Anterior cingulate cortex (tissue), 58 donors: ENCODE data around the gene SERGEF.

Experiments
- DNase-seq, 58 donors: peaks; one replicate each; lab custom pipeline; 2025; lab: John Stamatoyannopoulos, UW

Gene SERGEF

DNA sequence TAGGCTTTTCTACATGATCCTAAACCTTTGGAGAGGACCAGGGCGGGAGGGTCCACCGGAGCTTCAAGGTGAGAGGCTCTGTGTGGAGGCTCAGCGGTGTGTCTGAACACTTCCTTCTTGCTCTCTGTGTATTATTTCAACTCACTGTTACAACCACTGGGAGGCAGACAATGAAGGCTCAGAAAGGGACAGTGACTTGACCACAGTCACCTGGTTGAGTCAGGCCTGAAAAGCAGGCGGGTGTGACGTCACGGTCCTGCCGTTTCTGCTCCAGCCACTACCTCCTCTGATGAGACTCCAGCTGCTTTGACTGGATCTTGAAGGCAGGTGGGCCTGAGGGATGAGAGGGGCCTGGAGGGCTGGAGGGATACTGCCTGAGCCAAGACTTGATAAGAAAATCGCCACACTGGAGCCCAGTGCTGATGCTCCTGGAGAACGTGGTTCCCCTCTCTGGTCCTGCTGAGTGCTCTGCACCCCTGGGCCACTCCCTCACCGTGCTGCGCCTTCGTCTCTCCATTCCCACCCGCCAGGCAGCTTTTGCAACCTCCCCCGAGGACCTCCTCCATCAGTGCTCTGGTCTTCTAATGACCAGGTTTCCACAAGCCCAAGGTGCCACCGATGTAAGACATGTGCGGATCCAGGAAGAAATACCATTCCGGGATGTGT lies 250.4 kb downstream of the SERGEF start:
- DNase-seq: no peak

- peak in 10 of 58 donors; percentile 7 to 39 (median 24) for DNase-seq
These were observed 252.5 kb downstream of the SERGEF start for GRCh38 chr11:17760102-17761029.

GRCh38 chr11:17755891-17756290 lies 257.0 kb downstream of the SERGEF start:
- DNase-seq: no peak

GRCh38 chr11:17753641-17754040 lies 259.2 kb downstream of the SERGEF start:
- DNase-seq: peak in 1 of 58 donors; percentile 15

DNA sequence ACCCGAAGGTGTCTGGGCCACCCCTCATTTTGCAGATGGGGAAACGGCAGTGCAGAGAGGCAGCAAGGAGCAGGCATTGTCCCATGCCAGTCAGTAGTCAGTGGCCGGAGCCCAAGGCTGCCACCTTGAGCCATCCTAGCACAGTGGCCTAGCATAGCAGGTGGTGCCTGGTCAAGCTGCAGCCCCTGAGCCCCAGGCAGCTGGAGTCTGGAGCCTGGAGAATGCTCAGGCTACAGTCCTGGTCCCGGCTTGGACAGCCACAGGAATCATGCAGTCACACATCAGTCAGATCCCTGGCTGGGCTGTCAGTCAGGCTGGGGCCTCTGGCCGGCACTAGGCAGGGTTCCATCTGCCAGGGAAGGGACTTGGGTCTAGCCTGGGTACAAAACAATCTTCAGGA lies 259.7 kb downstream of the SERGEF start:
- DNase-seq: no peak

DNA sequence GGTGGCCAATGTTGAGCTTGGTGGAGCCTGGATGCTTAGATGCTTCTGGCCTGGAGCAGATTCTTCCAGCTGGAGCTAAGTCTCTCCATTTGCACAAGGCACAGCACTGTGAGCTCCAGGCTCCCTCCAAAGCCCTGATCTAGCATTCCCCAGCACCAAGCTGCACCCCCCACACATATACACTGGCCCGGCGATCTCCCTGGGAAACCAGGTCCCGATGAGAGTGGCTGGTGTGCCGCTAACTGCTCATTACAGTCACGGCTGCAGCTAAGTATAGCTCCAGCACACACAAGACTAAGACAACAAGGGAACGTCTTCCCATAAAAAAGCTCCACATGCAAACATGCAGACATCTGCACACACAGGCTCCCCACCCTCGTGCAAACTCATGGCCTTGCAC lies 260.7 kb downstream of the SERGEF start:
- DNase-seq: peak in 19 of 58 donors; percentile 14 to 82 (median 40)

- DNase-seq: no peak
These were observed 261.3 kb downstream of the SERGEF start for GRCh38 chr11:17751558-17751957.

DNA sequence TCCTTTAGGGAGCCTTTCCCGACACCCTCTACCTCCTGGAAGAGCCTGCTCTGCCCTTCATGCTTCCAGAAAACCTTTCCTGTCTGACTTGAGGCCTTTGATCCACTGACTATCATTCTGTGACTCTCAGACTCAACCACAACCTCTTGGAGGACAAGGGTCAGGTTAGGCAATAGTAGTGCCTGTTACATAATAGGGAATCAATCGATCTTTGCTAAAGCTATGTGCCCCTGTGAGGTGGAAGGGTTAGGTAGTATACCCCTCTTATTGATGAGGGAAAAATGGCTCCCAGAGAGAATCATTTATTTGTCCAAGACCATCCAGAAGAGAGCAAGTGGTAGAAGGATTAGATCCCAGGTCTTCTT lies 262.1 kb downstream of the SERGEF start:
- no peak for DNase-seq

DNA sequence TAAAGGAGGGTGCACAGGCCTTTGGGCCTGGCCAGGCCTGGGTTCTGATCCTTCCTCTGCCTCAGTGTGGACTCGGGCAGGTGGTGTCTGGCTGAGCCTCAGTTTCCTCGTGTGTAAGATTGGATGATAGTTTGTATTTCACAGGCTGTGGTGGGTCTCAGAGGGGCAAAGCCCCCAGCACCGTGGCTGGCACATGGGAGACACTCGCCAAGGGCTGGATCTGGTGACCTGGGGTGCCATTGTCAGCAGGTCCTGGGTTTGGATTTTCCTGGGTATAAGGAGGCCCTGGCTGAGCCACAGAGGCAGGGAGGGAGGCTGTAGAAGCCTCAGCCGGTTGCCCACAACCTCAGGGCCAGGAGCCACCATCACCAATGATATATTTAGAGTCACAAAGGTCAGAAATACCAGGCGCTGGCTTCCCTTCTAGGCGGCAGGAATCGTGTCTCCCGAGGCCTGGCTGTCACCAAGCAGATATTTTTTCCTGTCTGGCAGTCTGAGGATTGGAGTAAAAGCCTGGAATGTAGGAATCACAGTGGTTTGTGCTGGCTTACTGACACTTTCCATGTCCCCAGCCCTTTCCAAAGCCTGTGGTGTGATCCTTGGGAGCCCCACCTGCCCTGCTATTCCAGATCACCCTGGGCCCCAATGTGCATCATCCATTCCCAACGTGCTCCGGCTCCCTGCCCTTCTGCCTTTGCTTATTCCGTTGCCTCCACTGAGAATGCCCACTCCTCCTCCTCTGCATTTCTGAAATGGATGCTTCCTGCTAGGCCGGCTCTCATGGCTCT lies 262.6 kb downstream of the SERGEF start:
- no peak for DNase-seq

DNA sequence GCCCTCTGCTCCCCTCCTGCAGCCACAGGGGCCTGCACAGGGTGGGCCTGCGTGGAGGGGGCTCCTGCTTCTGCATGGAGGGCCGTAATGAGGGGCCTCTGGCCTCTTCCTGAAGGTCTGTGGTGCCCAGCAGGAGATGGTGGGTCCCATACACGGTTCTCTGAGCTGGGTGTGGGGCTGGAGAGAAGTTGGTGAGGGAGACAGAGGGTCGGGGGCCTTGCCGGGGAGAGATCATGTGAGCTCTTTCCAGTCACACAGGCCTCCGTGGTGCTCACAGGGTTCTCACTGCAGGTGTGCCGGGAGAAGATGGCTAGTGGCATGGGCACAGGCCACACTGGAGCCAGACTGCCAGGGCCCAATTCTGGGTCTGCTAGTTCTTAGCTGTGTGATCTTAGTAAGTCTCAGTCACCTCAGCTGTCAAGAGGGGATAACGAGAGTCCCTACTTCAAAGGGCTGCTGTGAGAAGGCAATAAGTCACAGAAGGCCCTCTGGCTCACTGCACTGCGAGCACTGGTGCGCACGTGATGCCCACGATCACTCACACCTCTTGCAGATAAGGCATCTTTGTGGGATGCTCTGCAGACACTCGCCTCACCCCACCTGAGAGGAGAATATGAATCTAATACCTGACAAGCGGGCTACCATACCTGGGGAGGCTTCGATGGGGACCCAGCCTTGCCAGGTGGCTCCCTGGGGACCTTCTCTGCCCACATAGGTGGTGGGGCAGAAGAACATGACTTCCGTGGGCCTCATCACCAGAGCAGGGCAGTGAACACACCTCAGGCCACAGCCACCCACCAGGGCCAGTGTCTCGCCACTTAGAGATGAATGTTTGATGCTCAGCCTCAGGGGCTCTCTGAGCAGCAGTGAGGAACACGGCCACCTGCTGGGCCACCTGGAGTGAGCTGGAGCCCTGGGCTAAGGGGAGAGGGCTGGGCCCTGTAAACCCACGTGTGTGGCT lies 263.8 kb downstream of the SERGEF start:
- DNase-seq: no peak

GRCh38 chr11:17748044-17748443 lies 264.8 kb downstream of the SERGEF start:
- DNase-seq: no peak

- no peak for DNase-seq
These were observed 265.5 kb downstream of the SERGEF start for GRCh38 chr11:17747131-17747955.

DNA sequence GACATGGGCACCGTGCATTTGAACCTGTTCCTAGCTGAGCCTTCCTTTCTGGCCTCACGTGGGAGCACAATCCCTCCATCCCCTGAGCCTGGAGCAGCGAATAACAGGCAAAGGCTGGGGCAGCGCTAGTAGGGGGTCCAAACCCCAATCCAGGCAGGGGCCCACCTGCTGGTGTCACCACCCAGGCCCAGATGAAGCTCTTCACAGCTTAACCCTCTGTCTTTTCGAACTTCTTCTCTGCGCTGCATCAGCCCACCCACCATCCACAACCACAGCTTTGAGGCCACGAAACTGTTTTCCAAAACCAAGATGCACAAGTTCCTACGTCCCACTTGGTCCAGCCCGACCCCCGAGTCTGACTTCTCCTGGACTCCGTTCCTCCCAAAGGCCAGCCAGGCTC lies 266.8 kb downstream of the SERGEF start:
- no peak for DNase-seq

DNA sequence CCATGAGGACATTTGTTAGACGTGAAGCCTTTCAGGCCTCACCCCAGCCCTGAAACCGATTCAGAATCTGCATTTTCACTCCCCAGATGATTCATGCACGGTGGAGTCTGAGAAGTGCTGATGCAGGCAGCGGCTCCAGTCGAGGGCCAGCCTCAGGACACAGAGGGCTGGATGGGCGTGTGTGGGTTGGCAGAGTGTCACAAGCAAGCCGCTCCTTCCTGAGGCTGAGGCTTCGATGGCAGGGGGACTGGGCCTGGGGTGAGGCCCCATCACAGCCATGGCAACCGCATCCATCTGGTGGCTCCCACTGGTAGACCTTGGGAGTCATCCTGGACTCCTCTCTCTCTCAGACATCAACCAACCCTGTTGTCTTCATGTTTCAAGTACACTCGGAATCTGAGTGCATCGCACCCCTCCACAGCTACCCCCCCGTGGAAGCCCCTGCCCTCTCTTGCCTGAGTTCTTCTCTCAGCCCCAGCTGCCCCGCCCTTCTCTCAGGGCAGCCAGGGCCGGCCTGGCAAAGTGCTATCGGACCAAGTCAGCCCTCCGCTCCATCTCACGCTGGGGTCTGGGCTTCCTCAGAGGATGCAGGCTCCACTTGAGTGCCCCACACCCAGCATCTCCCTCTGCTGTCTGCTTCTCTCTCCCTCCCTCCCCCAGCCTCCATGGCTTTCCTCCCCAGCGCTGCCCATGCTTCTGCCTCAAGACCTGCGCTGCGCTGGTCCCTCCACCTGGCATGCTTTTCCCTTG lies 267.6 kb downstream of the SERGEF start:
- DNase-seq: no peak

DNA sequence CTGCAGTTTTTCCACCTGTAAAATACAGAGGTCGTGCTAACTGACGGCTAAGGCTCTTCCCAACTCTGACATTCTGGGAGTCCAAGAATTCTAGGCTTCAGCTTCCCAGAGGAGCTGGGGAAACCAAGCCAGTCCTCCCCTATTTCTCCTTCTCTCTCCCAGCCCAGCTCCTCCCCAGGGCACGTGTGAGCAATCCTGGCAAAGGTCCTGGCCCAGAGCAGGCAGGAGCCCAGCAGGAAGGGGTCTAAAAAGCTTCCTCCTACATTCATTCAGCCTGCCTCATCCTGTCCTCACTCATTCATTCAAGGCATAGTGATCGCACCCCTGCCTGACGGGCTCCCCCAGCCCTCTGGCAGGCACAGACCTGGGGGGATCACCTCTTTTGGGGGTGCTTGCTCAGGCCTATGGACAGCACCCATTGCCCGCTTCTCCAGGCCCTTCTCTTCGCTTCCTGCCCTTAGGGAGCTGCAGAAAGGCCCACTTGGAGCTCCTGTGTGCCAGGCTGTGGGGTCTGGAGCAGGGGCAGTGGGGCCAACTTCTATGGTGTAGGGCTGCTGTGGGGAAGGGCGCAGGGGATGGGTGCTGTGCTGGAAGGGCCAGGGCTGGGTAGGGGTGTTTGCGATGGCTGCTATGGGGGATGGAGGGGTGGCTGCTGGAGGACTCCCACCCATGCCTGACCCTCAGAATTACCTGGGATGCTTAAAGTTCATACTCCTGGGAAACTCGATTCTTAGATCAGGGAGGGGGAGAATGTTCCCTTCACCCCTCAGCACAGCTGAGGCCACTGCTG lies 268.5 kb downstream of the SERGEF start:
- no peak for DNase-seq

- DNase-seq: no peak
These were observed 269.1 kb downstream of the SERGEF start for GRCh38 chr11:17743808-17744119.

GRCh38 chr11:17743026-17743807 lies 269.6 kb downstream of the SERGEF start:
- no peak for DNase-seq
